ENCODE data around the gene SLC35F1. TPM values are rescaled to one million over a fixed set of nuclear protein-coding genes. Genes with fewer than 3 reads are reported as not detected.

The SLC35F1 gene
- total RNA-seq, 1 experiment from 2014 or later, result 4.3 TPM

GRCh38 chr6:118313208-118313607 is 406.1 kb downstream of the SLC35F1 start:
- Histone ChIP-seq H2BK120ac (ENCODE audit: low read depth, low read length, poor library complexity, severe bottlenecking) (no peak overlapping the region), H3T11ph (ENCODE audit: low read length) (no peak overlapping the region), H3K23ac (ENCODE audit: insufficient read length, low read depth, low read length) (no peak overlapping the region), H3K4ac (ENCODE audit: low read depth, low read length) (no peak overlapping the region), H3K4me2 (ENCODE audit: insufficient read depth, insufficient read length, low read length) (no peak overlapping the region), H2BK15ac (ENCODE audit: low read depth, low read length) (no peak overlapping the region), H4K8ac (replicated peaks; ENCODE audit: insufficient read length, low read depth, low read length) (no peak overlapping the region), H3K56ac (ENCODE audit: insufficient read length, low read depth, low read length) (no peak overlapping the region), H3K4me1 (ENCODE audit: insufficient read depth, low read length) (no peaks in the 10 kb centered on the region), H3K79me1 (ENCODE audit: insufficient read depth, low read depth, low read length, poor library complexity, severe bottlenecking) (no peaks in the 10 kb centered on the region), H2AK5ac (ENCODE audit: insufficient read length, low read length) (no peak overlapping the region), H3K27ac (ENCODE audit: insufficient read length, low read depth, low read length) (no peak overlapping the region), H4K91ac (ENCODE audit: insufficient read length, low read depth, low read length) (no peak overlapping the region), H3K9me3 (ENCODE audit: control insufficient read depth, low read depth, low read length) (no peaks in the 10 kb centered on the region), H3K27me3 (ENCODE audit: insufficient read depth, low read length) (no peaks in the 10 kb centered on the region), H2BK20ac (ENCODE audit: low read depth, low read length, poor library complexity, severe bottlenecking) (no peak overlapping the region), H3K18ac (ENCODE audit: insufficient read length, low read depth, low read length) (no peak overlapping the region), H4K20me1 (ENCODE audit: control insufficient read depth, insufficient read depth, insufficient read length) (no peaks in the 10 kb centered on the region), H3K79me2 (ENCODE audit: insufficient read depth, low read length) (no peaks in the 10 kb centered on the region), H2BK5ac (ENCODE audit: insufficient read length, low read length) (no peak overlapping the region), H3K23me2 (ENCODE audit: insufficient read length, low read depth, low read length, poor library complexity, severe bottlenecking) (no peaks in the 10 kb centered on the region), H3K9ac (ENCODE audit: extremely low read depth, insufficient read length, low read length) (no peak overlapping the region), H2BK12ac (ENCODE audit: insufficient read length, low read depth, low read length) (no peak overlapping the region), H3K14ac (ENCODE audit: insufficient read depth, low read length) (no peak overlapping the region), H2AFZ (ENCODE audit: low read length) (no peak overlapping the region), H4K5ac (ENCODE audit: insufficient read length, low read depth, low read length) (no peak overlapping the region)
- Mint-ChIP-seq H3K36me3 (ENCODE audit: insufficient read depth in 1 of 3, low read depth in 3 of 3) (no peaks in the 10 kb centered on the region; a peak in 1 of 7 replicates), H3K9me3 (no peaks in the 10 kb centered on the region), H3K4me3 (no peak overlapping the region), H3K4me1 (no peaks in the 10 kb centered on the region), H3K27me3 (ENCODE audit: low read depth) (no peaks in the 10 kb centered on the region), H3K27ac (no peak overlapping the region)
- TF ChIP-seq CTCF (conservative IDR thresholded peaks at IDR 0.05), result no peak
- DNase-seq, result no peak
- no CpG with 5 or more reads among the region's 3 CpGs for WGBS (ENCODE audit: extremely low coverage, insufficient read length, low lambda C conversion rate)
